IPS DF 6.9 (cell line): ENCODE results near the gene FXYD7.
"Not testable (repeated sequence)": the region's sequence is repeated elsewhere in the genome, so short reads cannot be mapped to it uniquely, and the experiment has no call there.

Experiments used
- DNase-seq: peaks from one replicate; pipeline ENCODE4 v3.0.0-alpha.2; 2013; ENCODE audit warnings: low read depth, low spot score
- H3K27ac ChIP-seq: one replicate; pipeline ENCODE4 v1.5.1; 2013; ENCODE audit warnings: low read length, control low read depth
- H3K27me3 ChIP-seq: 2 replicates; pipeline ENCODE4 v1.6.1; 2013; ENCODE audit warnings: mild to moderate bottlenecking, low read length; ENCODE audit not compliant: control insufficient read depth, insufficient read depth
- H3K36me3 ChIP-seq: 2 replicates; pipeline ENCODE4 v1.6.1; 2013; ENCODE audit warnings: low read length; ENCODE audit not compliant: control insufficient read depth, insufficient read depth
- H3K4me1 ChIP-seq: 2 replicates; pipeline ENCODE4 v1.6.1; 2013; ENCODE audit warnings: low read length; ENCODE audit not compliant: control insufficient read depth, insufficient read depth
- H3K4me3 ChIP-seq: 2 replicates; pipeline ENCODE4 v1.5.1; 2013; ENCODE audit warnings: mild to moderate bottlenecking, low read length
- H3K9me3 ChIP-seq: 2 replicates; pipeline ENCODE4 v1.6.1; 2013; ENCODE audit warnings: low read length, inconsistent platforms; ENCODE audit not compliant: control insufficient read depth, insufficient read depth
- WGBS: extraction: QIAGEN DNeasy Blood & Tissue Kit; methylation state at CpG from one replicate; pipeline ENCODE4 v1.1.7; 2013; ENCODE audit warnings: mixed read lengths, missing lambda C conversion rate; ENCODE audit not compliant: insufficient read length, insufficient coverage; 5-methylcytosine and 5-hydroxymethylcytosine counted together

FXYD7 gene

DNA sequence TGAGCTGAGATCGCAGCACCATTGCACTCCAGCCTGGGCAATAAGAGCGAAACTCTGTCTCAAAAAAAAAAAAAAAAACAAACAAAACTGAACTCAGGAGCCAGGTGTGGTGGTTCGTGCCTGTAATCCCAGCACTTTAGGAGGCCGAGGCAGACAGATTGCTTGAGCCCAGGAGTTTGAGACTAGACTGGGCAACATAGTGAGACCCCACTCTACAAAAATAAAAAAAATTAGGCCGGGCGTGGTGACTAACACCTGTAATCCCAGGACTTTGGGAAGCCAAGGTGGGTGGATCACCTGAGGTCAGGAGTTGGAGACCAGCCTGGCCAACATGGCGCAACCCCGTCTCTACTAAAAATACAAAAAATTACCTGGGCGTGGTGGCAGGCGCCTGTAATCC is 41.1 kb upstream of the FXYD7 start:
- DNase-seq, H3K4me3 ChIP-seq, H3K36me3 ChIP-seq, H3K27me3 ChIP-seq, H3K4me1 ChIP-seq, H3K9me3 ChIP-seq, H3K27ac ChIP-seq: not testable (repeated sequence)
- WGBS, result no CpG with 5 or more reads among the region's 10 CpGs

- H3K4me3 ChIP-seq, result not testable (repeated sequence)
- WGBS, result no CpG with 5 or more reads among the region's 10 CpGs
These were observed 39.4 kb upstream of the FXYD7 start for GRCh38 chr19:35103614-35104013.

DNA sequence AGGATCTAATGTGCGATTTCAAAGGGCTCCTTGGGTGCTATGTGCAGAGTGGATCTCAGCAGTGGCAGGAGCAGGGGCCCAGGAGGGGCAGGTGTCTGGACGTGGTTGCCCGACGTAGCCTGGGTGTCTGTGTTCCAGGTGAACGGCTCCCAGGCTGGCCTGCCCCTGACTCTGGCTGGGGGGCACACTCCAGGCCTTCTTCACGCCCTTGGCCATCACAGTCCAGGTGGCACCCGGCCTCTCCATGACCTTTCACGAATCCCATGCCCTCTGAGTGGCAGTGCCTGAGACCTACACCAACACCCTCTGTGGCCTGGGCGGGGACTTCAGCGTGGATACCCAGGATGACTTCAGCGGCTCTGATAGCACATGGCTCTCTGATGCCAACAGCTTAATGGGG is 38.7 kb upstream of the FXYD7 start:
- H3K36me3 ChIP-seq, result no peaks in the 10 kb centered on the region
- H3K27ac ChIP-seq, result no peak overlapping the region
- DNase-seq, result no peak
- H3K27me3 ChIP-seq, result no peaks in the 10 kb centered on the region
- H3K4me3 ChIP-seq, result no peak overlapping the region
- H3K4me1 ChIP-seq, result no peaks in the 10 kb centered on the region
- no peaks in the 10 kb centered on the region for H3K9me3 ChIP-seq
- no CpG with 5 or more reads among the region's 11 CpGs for WGBS

More at GRCh38 chr19:35103614-35104013, 39.4 kb upstream of the FXYD7 start:
- not testable (repeated sequence) for H3K4me1 ChIP-seq, H3K27ac ChIP-seq, H3K27me3 ChIP-seq, DNase-seq, H3K36me3 ChIP-seq, H3K9me3 ChIP-seq

DNA sequence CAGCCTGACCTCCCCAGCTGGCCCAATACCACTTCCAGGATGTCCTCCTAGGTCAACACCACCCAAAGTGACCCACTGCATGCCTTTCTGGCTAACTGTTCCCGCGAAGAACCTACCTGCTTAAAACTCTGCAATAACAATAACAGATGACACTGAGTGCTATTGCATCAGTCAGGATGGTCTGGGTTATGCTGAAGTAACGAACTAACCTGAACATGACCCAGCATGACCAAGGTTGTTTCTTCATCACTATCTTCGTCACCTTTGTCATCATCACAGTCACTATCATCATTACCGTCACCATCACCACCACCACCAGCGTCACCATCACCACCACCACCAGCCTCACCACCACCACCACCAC is 38.0 kb upstream of the FXYD7 start:
- Histone ChIP-seq H3K27me3 (no peaks in the 10 kb centered on the region), H3K36me3 (no peaks in the 10 kb centered on the region), H3K27ac (no peak overlapping the region), H3K4me3 (no peak overlapping the region), H3K4me1 (peaks cover 2% of the 10 kb centered on the region), H3K9me3 (no peaks in the 10 kb centered on the region)
- no peak for DNase-seq
- no CpG with 5 or more reads among the region's 6 CpGs for WGBS

DNA sequence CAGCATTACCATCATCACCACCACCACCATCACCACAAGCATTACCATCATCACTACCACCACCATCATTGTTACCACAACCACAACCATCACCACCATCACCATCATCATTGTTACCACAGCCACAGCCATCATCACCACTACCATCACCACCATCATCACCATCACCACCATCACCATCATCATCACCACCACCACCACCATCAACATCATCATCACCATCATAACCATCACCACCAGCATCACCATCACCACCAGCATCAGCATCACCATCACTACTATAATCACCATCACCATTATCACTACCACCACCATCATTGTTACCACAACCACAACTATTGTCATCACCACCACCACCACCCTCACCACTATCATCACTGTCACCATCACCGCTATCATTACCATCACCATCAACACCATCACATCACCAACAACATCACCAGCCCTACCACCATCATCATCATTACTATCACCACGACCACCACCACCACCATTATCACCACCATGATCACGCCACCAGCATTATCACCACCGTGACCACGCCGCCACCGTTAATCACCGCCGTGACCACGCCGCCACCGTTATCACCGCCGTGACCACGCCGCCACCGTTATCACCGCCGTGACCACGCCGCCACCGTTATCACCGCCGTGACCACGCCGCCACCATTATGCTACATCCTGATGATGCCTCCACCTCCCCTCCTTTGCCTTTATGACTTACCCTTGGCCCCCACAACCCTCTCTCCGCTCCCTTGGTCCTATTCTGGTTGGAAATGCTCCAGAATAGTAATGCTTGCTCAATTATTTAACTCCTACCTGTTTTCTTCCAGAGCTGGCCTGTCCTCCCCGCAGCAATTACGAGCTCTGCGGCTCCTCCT is 37.4 kb upstream of the FXYD7 start:
- Histone ChIP-seq H3K4me3 (no peak overlapping the region), H3K27me3 (no peaks in the 10 kb centered on the region), H3K36me3 (no peaks in the 10 kb centered on the region), H3K9me3 (no peaks in the 10 kb centered on the region), H3K4me1 (peaks cover 2% of the 10 kb centered on the region), H3K27ac (no peak overlapping the region)
- WGBS, result no CpG with 5 or more reads among the region's 30 CpGs
- no peak for DNase-seq

DNA sequence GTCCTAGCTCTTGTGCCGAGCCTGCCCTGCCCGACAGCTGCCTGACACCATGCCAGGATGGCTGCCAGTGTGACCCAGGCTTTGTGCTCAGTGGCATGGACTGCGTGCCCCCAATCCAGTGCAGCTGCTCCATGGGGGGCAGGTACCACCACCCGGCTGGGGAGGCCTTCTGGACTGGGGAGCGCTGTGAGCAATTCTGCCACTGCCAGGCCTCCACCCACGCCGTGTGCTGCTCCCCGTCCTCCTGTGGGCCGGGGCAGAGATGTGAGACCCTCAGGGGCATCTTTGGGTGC is 36.8 kb upstream of the FXYD7 start:
- WGBS, result no CpG with 5 or more reads among the region's 9 CpGs
- Histone ChIP-seq H3K4me3 (no peak overlapping the region), H3K27me3 (no peaks in the 10 kb centered on the region), H3K9me3 (no peaks in the 10 kb centered on the region), H3K36me3 (no peaks in the 10 kb centered on the region), H3K4me1 (peaks cover 2% of the 10 kb centered on the region), H3K27ac (no peak overlapping the region)
- no peak for DNase-seq

DNA sequence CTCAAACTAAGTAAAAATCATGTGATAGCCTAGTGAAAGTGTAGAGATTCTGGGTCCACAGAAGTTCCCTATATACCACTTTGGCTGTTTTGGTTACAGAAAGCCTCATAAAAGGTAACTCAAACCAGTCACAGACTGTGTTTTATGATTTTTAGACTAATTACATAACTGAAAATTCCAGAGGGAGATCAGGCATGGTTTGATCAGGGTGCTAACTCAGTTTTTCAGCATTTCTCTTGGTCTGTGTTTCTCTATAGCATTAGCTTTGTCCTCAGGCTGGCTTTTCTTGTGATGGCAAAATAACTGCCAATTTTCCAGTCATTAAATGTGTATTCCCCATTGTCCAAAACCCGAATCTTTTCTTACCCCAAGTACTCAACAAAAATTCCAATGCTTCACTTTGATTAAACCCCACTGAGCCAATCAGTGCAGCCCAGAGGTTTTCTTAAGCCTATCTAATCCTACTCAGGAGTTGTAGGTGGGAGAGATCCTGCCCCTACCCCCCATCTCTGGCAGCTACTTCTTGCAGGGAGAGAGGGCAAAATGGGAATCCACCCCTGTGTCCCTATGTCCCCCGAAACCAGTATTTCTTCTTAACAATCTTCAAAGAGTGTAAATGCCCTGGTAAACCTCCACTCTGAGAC is 36.0 kb upstream of the FXYD7 start:
- DNase-seq, result no peak
- peaks cover 2% of the 10 kb centered on the region for H3K4me1 ChIP-seq
- H3K4me3 ChIP-seq, result no peak overlapping the region
- H3K27ac ChIP-seq, result no peak overlapping the region
- H3K27me3 ChIP-seq, result no peaks in the 10 kb centered on the region
- H3K36me3 ChIP-seq, result no peaks in the 10 kb centered on the region
- no CpG with 5 or more reads among the region's 2 CpGs for WGBS
- no peaks in the 10 kb centered on the region for H3K9me3 ChIP-seq

DNA sequence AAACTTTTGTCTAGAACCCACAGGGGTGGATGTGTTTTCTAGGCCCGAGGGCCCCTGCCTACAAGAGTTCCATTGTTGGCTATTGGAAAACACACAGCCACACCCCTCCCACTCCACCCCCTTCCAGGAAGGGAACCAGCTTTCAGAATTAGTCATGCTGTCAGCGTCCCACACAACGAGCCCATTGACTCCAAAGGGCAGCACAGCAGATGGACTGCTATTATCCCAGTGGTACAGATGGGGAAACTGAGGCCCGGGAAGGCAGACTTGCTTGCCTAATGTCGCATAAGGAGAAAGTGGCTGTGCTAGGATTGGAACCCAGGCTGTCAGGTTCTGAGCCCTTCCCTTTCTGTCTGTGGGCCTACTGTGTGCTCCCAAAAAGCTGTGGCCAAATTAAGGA is 35.5 kb upstream of the FXYD7 start:
- H3K36me3 ChIP-seq, result no peaks in the 10 kb centered on the region
- H3K27ac ChIP-seq, result no peak overlapping the region
- no peak for DNase-seq
- no peaks in the 10 kb centered on the region for H3K27me3 ChIP-seq
- no peak overlapping the region for H3K4me3 ChIP-seq
- no CpG with 5 or more reads among the region's 5 CpGs for WGBS
- peaks cover 2% of the 10 kb centered on the region for H3K4me1 ChIP-seq
- no peaks in the 10 kb centered on the region for H3K9me3 ChIP-seq

GRCh38 chr19:35108730-35109129 is 34.3 kb upstream of the FXYD7 start:
- Histone ChIP-seq H3K27ac (no peak overlapping the region), H3K27me3 (no peaks in the 10 kb centered on the region), H3K9me3 (no peaks in the 10 kb centered on the region), H3K4me3 (no peak overlapping the region), H3K36me3 (no peaks in the 10 kb centered on the region), H3K4me1 (peaks cover 2% of the 10 kb centered on the region)
- no peak for DNase-seq
- no CpG with 5 or more reads among the region's 11 CpGs for WGBS

GRCh38 chr19:35109395-35110112 is 33.5 kb upstream of the FXYD7 start:
- no peaks in the 10 kb centered on the region for H3K36me3 ChIP-seq
- H3K4me3 ChIP-seq, result no peak overlapping the region
- H3K27ac ChIP-seq, result no peak overlapping the region
- H3K4me1 ChIP-seq, result peaks cover 2% of the 10 kb centered on the region
- WGBS, result no CpG with 5 or more reads among the region's 22 CpGs
- DNase-seq, result no peak
- no peaks in the 10 kb centered on the region for H3K9me3 ChIP-seq
- H3K27me3 ChIP-seq, result no peaks in the 10 kb centered on the region
